ENCODE results near the gene DDAH2.

DNA sequence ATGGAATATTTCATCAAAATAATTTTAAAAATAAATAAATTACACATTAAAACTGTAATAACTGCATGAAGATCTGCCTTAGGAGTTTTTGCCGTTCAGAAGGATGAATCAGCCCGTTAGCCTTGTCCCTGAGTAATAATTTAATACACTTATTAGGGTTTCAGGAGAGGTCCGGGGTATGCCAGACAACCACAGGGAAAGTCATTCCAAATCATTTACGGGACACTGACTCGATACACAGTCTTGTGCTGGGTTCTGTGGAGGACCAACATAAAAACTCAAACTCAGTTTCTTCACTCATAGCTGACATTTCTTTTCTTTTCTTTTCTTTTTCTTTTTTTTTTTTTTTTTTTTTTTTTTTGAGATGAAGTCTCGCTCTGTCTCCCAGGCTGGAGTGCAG, 23.2 kb downstream of the DDAH2 start:
- TF ChIP-seq ZNF70 (CRISPR knock-in tag; IDR thresholded peaks at IDR 0.05): no peak
- no peak for TF ChIP-seq ZFP30 (CRISPR knock-in tag; IDR thresholded peaks at IDR 0.05)
